ENCODE results near the gene GYG1. TPM values are rescaled to one million over a fixed set of nuclear protein-coding genes. Genes with fewer than 3 reads are reported as not detected.

Gene GYG1
- total and polyA plus RNA-seq, 4 donors, result 9.2 to 16.7 (median 13.4) TPM

- Histone ChIP-seq H3K27ac (ENCODE audit: low read depth in 1 of 2, low read length in 2 of 2) (no peak overlapping the region), H3K27me3 (ENCODE audit: control insufficient read depth in 4 of 4, insufficient read depth in 4 of 4, low read length in 3 of 4) (no peaks in the 10 kb centered on the region)
These were observed 28.2 kb downstream of the GYG1 start for GRCh38 chr3:149019580-149019979.

More at GRCh38 chr3:149019580-149019979, 28.2 kb downstream of the GYG1 start:
- no peaks in the 10 kb centered on the region for H3K9me3 ChIP-seq (ENCODE audit: control insufficient read depth in 4 of 4, low read length in 3 of 4)
- peaks cover 2 to 27% (median 14%) of the 10 kb centered on the region in 4 donors for H3K36me3 ChIP-seq (ENCODE audit: control insufficient read depth in 4 of 4, insufficient read depth in 3 of 4, low read depth in 1 of 4, low read length in 3 of 4)
- no peak for DNase-seq (ENCODE audit: low spot score)
- WGBS, result 99% methylated on average over 4 of the region's 4 CpGs
- H3K9ac ChIP-seq (ENCODE audit: low read depth in 1 of 2, low read length in 2 of 2), result no peak overlapping the region
- H3K4me1 ChIP-seq (ENCODE audit: control insufficient read depth in 4 of 4, insufficient read depth in 4 of 4, low read length in 3 of 4), result no peaks in the 10 kb centered on the region
- no peak overlapping the region for H3K4me3 ChIP-seq (ENCODE audit: low read depth in 1 of 3, low read length in 3 of 3)
- TF ChIP-seq ATF3 (IDR thresholded peaks at IDR 0.05) (no peak), YY1 (IDR thresholded peaks at IDR 0.05) (no peak), EGR1 (IDR thresholded peaks at IDR 0.05; ENCODE audit: low read depth in 2 of 2) (no peak), HNF4G (IDR thresholded peaks at IDR 0.05) (no peak), HNF4A (conservative IDR thresholded peaks at IDR 0.05) (no peak), TAF1 (conservative IDR thresholded peaks at IDR 0.05) (no peak), NR2F2 (IDR thresholded peaks at IDR 0.05) (no peak), FOXA2 (IDR thresholded peaks at IDR 0.05) (no peak), GABPA (IDR thresholded peaks at IDR 0.05 in 1 of 2, conservative IDR thresholded peaks at IDR 0.05 in 1 of 2) (no peak), ZBTB33 (IDR thresholded peaks at IDR 0.05) (no peak), SP1 (IDR thresholded peaks at IDR 0.05) (no peak), REST (IDR thresholded peaks at IDR 0.05) (no peak), MAX (IDR thresholded peaks at IDR 0.05) (no peak), RXRA (IDR thresholded peaks at IDR 0.05) (no peak), JUND (IDR thresholded peaks at IDR 0.05) (no peak), RAD21 (IDR thresholded peaks at IDR 0.05) (no peak), CTCF (IDR thresholded peaks at IDR 0.05; ENCODE audit: low read depth, low read length, missing input control) (no peak), FOXA1 (IDR thresholded peaks at IDR 0.05) (no peak)

Measured in liver (tissue), 9 donors.